Measurements from ENCODE around the gene ARFGAP3. TPM values are rescaled to one million over a fixed set of nuclear protein-coding genes. Genes with fewer than 3 reads are reported as not detected.

ARFGAP3 gene
- total RNA-seq, 1 donor from 2014 or later, result 26.3 TPM

DNA sequence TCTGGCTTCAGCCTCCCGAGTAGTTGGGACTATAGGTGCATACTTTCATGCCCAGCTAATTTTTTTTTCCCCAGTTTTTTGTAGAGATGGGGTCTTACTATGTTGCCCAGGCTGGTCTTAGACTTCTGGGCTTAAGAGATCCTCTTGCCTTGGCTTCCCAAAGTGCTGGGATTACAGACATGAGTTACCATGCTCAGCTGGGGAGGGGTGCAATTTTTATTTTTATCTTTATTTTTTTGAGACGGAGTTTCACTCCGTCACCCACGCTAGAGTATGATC, 86.7 kb downstream of the ARFGAP3 start:
- peaks cover 4% of the 10 kb centered on the region for H3K4me1 Mint-ChIP-seq (ENCODE audit: low read depth)
- H3K27me3 Mint-ChIP-seq, result peaks cover 15% of the 10 kb centered on the region
- no peak overlapping the region for H3K27ac Mint-ChIP-seq
- DNase-seq (ENCODE audit: low spot score, unreplicated experiment), result no peak
- H3K9me3 Mint-ChIP-seq (ENCODE audit: low read depth), result no peaks in the 10 kb centered on the region
- H3K36me3 Mint-ChIP-seq (ENCODE audit: insufficient read depth), result no peaks in the 10 kb centered on the region
- TF ChIP-seq, protein P1, sequence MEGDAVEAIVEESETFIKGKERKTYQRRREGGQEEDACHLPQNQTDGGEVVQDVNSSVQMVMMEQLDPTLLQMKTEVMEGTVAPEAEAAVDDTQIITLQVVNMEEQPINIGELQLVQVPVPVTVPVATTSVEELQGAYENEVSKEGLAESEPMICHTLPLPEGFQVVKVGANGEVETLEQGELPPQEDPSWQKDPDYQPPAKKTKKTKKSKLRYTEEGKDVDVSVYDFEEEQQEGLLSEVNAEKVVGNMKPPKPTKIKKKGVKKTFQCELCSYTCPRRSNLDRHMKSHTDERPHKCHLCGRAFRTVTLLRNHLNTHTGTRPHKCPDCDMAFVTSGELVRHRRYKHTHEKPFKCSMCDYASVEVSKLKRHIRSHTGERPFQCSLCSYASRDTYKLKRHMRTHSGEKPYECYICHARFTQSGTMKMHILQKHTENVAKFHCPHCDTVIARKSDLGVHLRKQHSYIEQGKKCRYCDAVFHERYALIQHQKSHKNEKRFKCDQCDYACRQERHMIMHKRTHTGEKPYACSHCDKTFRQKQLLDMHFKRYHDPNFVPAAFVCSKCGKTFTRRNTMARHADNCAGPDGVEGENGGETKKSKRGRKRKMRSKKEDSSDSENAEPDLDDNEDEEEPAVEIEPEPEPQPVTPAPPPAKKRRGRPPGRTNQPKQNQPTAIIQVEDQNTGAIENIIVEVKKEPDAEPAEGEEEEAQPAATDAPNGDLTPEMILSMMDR (IDR thresholded peaks at IDR 0.05; ENCODE audit: unreplicated experiment), result no peak
- H3K4me3 Mint-ChIP-seq (ENCODE audit: low read depth), result no peak overlapping the region

DNA sequence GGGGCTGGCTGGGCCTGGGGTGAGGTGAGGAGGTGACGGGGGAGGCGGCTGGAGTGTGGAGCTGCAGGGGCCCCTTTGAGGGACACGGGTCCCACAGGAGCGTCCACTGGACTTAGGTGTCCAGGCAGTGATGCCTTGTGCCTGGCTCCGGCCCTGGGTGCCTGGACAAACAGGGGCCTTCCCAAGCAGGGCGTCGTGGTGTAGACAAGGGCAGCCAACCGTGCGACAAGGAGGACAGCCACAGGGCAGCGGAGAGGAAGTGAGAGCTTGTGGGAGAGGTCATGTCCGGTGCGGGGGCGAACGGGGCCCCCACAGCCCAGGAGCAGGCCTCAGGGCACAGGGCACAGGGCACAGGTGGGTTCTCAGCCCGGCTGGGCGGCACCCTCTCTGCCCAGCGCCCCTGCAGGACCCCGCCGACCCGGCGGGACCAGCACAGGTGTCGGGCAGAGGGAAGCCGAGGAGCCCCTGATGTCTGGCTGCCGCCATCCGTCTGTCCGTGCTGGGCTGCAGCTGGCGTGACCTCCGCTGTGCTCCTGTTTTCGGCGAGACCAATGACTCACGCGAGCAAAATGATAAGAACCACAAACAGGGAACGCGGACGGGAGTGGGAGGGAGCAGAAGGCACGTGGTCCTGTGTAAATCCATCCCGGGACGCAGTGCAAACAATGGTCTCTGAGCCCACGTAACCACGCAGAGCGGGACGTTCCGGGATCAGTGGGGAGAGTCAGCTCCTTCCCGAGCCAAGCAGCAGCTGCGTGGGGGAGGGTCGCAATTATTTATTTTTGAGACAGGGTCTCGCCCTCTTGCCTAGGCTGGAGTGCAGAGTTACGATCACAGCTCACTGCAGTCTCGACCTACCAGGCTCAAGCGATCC, 87.3 kb downstream of the ARFGAP3 start:
- no peak for DNase-seq (ENCODE audit: low spot score, unreplicated experiment)
- peak overlapping the region; percentile 78 for H3K27ac Mint-ChIP-seq
- peak overlapping the region; percentile 41 for H3K4me3 Mint-ChIP-seq (ENCODE audit: low read depth)
- TF ChIP-seq, protein P1 (IDR thresholded peaks at IDR 0.05; ENCODE audit: unreplicated experiment), result no peak
- H3K4me1 Mint-ChIP-seq (ENCODE audit: low read depth), result peaks cover 4% of the 10 kb centered on the region
- peaks cover 15% of the 10 kb centered on the region for H3K27me3 Mint-ChIP-seq
- no peaks in the 10 kb centered on the region for H3K36me3 Mint-ChIP-seq (ENCODE audit: insufficient read depth)
- H3K9me3 Mint-ChIP-seq (ENCODE audit: low read depth), result no peaks in the 10 kb centered on the region

DNA sequence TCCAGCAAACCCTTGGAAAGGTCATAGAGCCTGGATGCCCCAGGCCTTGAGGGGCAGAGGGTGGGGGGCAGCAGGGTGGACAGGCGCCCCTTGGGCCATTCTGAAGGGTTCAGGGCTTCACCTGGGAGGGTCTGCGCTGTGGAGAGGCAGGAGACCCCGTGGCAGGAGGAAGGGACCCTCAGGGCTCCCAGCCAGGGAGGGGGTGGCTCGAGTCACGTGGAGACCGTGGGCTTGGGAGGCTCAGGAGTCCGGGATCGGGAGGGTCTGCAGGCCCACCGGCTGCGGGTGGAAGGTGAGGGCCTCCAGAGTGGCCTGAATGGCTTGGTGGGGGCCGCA, 87.9 kb downstream of the ARFGAP3 start:
- Mint-ChIP-seq H3K27ac (no peak overlapping the region), H3K36me3 (ENCODE audit: insufficient read depth) (no peaks in the 10 kb centered on the region), H3K4me1 (ENCODE audit: low read depth) (peaks cover 4% of the 10 kb centered on the region), H3K9me3 (ENCODE audit: low read depth) (no peaks in the 10 kb centered on the region), H3K27me3 (peaks cover 18% of the 10 kb centered on the region), H3K4me3 (ENCODE audit: low read depth) (no peak overlapping the region)
- TF ChIP-seq, protein P1 (IDR thresholded peaks at IDR 0.05; ENCODE audit: unreplicated experiment), result no peak
- DNase-seq (ENCODE audit: low spot score, unreplicated experiment), result no peak

DNA sequence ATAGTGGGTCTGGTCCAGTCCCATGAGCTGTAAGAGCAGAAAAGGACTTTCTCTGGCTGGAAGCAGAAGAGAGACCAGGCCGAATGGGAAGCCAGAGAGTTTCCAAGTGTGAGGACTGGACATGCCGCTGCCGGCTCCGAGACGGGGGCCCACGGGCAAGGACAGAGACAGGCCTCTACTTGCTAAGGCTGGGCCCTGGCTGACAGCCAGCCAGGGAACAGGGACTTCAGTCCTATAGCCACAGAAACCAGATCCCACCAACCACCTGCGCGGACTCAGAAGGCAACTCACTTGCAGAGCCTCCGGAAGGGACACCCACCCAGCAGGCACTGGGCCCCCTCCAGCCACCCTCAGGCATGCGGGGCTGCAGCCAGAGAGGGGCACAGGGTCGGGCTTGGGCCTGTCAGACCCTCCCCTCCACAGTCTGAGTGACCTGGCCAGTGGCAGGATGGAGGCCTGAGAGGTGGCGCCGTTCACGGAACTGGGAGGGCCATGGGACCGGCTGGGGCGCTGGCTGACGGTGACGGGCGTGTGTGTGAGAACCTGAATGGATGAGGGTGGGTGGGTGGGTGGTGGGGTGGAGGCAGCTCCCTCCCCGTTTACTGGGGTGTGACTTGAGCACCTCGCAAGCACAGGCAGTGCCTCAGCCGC, 88.6 kb downstream of the ARFGAP3 start:
- DNase-seq (ENCODE audit: low spot score, unreplicated experiment), result no peak
- Mint-ChIP-seq H3K4me1 (ENCODE audit: low read depth) (peaks cover 4% of the 10 kb centered on the region), H3K27me3 (peaks cover 18% of the 10 kb centered on the region), H3K27ac (no peak overlapping the region), H3K9me3 (ENCODE audit: low read depth) (no peaks in the 10 kb centered on the region), H3K36me3 (ENCODE audit: insufficient read depth) (no peaks in the 10 kb centered on the region), H3K4me3 (ENCODE audit: low read depth) (no peak overlapping the region)
- TF ChIP-seq, protein P1 (IDR thresholded peaks at IDR 0.05; ENCODE audit: unreplicated experiment), result no peak

DNA sequence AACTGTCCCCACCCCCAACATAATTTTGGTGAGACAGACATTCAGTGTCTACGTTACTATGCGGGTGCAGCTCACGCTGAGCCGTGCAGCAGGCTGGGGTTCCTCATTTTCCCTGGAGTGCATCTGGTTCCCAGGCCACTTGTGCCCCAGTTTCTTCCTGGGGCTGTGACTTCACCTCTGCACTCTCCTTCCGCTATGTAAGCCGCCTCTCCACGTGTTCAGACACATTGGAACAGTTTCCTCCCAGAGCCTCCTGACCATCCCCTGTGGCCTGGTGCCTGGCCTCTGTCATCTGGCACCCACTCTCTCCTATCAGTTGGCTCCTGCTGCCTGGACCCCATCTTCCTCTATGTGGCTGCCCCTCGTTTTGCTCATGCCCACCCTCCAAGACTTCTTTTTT, 90.2 kb downstream of the ARFGAP3 start:
- H3K27me3 Mint-ChIP-seq, result peaks cover 15% of the 10 kb centered on the region
- DNase-seq (ENCODE audit: low spot score, unreplicated experiment), result no peak
- no peaks in the 10 kb centered on the region for H3K9me3 Mint-ChIP-seq (ENCODE audit: low read depth)
- TF ChIP-seq, protein P1 (IDR thresholded peaks at IDR 0.05; ENCODE audit: unreplicated experiment), result no peak
- no peaks in the 10 kb centered on the region for H3K36me3 Mint-ChIP-seq (ENCODE audit: insufficient read depth)
- no peak overlapping the region for H3K4me3 Mint-ChIP-seq (ENCODE audit: low read depth)
- H3K4me1 Mint-ChIP-seq (ENCODE audit: low read depth), result peaks cover 4% of the 10 kb centered on the region
- no peak overlapping the region for H3K27ac Mint-ChIP-seq
